ENCODE results near the gene DAB1. TPM values are rescaled to one million over a fixed set of nuclear protein-coding genes. Genes with fewer than 3 reads are reported as not detected.

DAB1 gene
- 1 to 10 TPM in 11 of 12 donors, not detected in 1; 1.7 to 8.2 (median 2.7) TPM for polyA plus RNA-seq (ENCODE audit: insufficient read length in 12 of 12)
- long read RNA-seq, donor 1, partial matches to known transcripts = 0 of 17 reads
- long read RNA-seq, donor 1, other reads (novel, unspliced or antisense) = 17 of 17 reads
- long read RNA-seq, donor 2 = 0 reads
- long read RNA-seq, donor 3 = 0 reads
- long read RNA-seq, donor 4 = 0 reads
- long read RNA-seq, donor 5 = 0 reads
- long read RNA-seq, donor 6 = 0 reads
- long read RNA-seq, donor 7 = 0 reads
- long read RNA-seq, donor 8 = 0 reads
- long read RNA-seq, donor 9 = 0 reads
- long read RNA-seq, donor 10 = 0 reads
- long read RNA-seq, donor 11 = 0 reads

GRCh38 chr1:57423656-57424211, at the start of gene DAB1:
Gene DAB1, minus strand, starts transcription at chr1:57424060. Its CDS starts 133,030 bp downstream, at chr1:57291030.
- peak; percentile 0 for DNase-seq

GRCh38 chr1:57473448-57473847, 49.6 kb upstream of the DAB1 start:
- DNase-seq = no peak

GRCh38 chr1:57471995-57472394, 48.1 kb upstream of the DAB1 start:
- no peak for DNase-seq

- no peak for DNase-seq
Observed at GRCh38 chr1:57470036-57470435, 46.2 kb upstream of the DAB1 start.

GRCh38 chr1:57468641-57469523, 45.0 kb upstream of the DAB1 start:
- DNase-seq = peak; percentile 20

- no peak for DNase-seq
Observed at GRCh38 chr1:57467830-57468229, 44.0 kb upstream of the DAB1 start.

- no peak for DNase-seq
Observed at GRCh38 chr1:57464756-57465155, 40.9 kb upstream of the DAB1 start.

GRCh38 chr1:57463343-57463742, 39.5 kb upstream of the DAB1 start:
- no peak for DNase-seq

GRCh38 chr1:57461405-57461804, 37.5 kb upstream of the DAB1 start:
- no peak for DNase-seq

GRCh38 chr1:57451516-57451915, 27.7 kb upstream of the DAB1 start:
- no peak for DNase-seq

GRCh38 chr1:57450981-57451380, 27.1 kb upstream of the DAB1 start:
- no peak for DNase-seq

GRCh38 chr1:57447551-57447950, 23.7 kb upstream of the DAB1 start:
- no peak for DNase-seq

- no peak for DNase-seq
Observed at GRCh38 chr1:57443004-57443403, 19.1 kb upstream of the DAB1 start.

- no peak for DNase-seq
Observed at GRCh38 chr1:57440096-57440495, 16.2 kb upstream of the DAB1 start.

- DNase-seq = no peak
Observed at GRCh38 chr1:57431400-57431799, 7.5 kb upstream of the DAB1 start.

- peak; percentile 5 for DNase-seq
Observed at GRCh38 chr1:57424231-57425027, 569 bp upstream of the DAB1 start.

GRCh38 chr1:57423135-57423655, 665 bp downstream of the DAB1 start:
- no peak for DNase-seq

GRCh38 chr1:57422271-57423134, 1.4 kb downstream of the DAB1 start:
- DNase-seq = peak; percentile 16

- DNase-seq = no peak
Observed at GRCh38 chr1:57421806-57422205, 2.1 kb downstream of the DAB1 start.

GRCh38 chr1:57420981-57421785, 2.7 kb downstream of the DAB1 start:
- DNase-seq = no peak

All from muscle of arm (tissue), 14 donors.